Neural crest cell (in vitro differentiated cells): ENCODE measurements around the gene SUCLG2. TPM values are rescaled to one million over a fixed set of nuclear protein-coding genes. Genes with fewer than 3 reads are reported as not detected.

Source experiments
- DNase-seq: peaks from one replicate; pipeline ENCODE4 v3.0.0; 2021; ENCODE audit warnings: low read depth, mixed read lengths, low spot score
- H3K27ac Mint-ChIP-seq: one replicate; pipeline ENCODE4 v1.8.0; 2021; ENCODE audit warnings: mild to moderate bottlenecking, mixed read lengths; ENCODE audit not compliant: unreplicated experiment
- H3K27me3 Mint-ChIP-seq: 2 replicates; pipeline ENCODE4 v1.8.0; 2021; ENCODE audit warnings: low read depth, mild to moderate bottlenecking, mixed read lengths
- H3K36me3 Mint-ChIP-seq: 2 replicates; pipeline ENCODE4 v1.8.0; 2021; ENCODE audit warnings: low read depth, mild to moderate bottlenecking, mixed read lengths
- H3K4me1 Mint-ChIP-seq: 2 replicates; pipeline ENCODE4 v1.8.0; 2021; ENCODE audit warnings: mixed read lengths
- H3K4me3 Mint-ChIP-seq: one replicate; pipeline ENCODE4 v1.8.0; 2021; ENCODE audit warnings: mild to moderate bottlenecking, mixed read lengths
- H3K9me3 Mint-ChIP-seq: 2 replicates; pipeline ENCODE4 v1.8.0; 2021; ENCODE audit warnings: mixed read lengths
- CTCF ChIP-seq: fragments of 200-600 bp; sonication (generic); conservative IDR thresholded peaks from 2 replicates; pipeline ENCODE4 v1.5.0; 2021; ENCODE audit warnings: antibody characterized with exemption, mild to moderate bottlenecking
- total RNA-seq: library from RNA; stranded (reverse); gene quantifications from 2 replicates; pipeline ENCODE4 v1.2.1, GENCODE V29; 2021

The SUCLG2 gene
- total RNA-seq, 1 donor from 2014 or later = 36.4 TPM

DNA sequence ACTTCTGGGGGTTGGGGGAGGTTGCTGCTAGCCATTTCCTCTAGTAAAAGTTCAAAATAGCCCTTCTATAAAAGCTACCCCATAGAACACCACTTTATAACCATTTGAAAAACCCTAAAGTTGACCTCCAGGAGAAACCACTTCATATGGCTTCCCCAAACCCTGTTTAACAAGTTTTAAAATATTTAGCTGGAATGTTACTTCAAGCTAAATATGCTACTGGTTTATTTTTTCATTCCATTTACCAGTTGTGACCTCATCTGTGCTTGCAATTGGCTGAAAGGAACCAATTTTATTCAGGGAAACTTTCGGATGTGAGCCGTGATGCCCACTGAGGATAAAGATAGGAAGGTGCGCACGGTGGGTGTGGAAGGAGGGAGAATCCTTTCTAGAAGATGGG, 221.3 kb downstream of the SUCLG2 start:
- Mint-ChIP-seq H3K27me3 (no peaks in the 10 kb centered on the region), H3K9me3 (peaks cover 14% of the 10 kb centered on the region), H3K36me3 (peaks cover 26% of the 10 kb centered on the region), H3K27ac (no peak overlapping the region), H3K4me3 (no peak overlapping the region), H3K4me1 (peaks cover 9% of the 10 kb centered on the region)
- no peak for TF ChIP-seq CTCF
- no peak for DNase-seq

GRCh38 chr3:67431887-67432286, 222.5 kb downstream of the SUCLG2 start:
- no peaks in the 10 kb centered on the region for H3K27me3 Mint-ChIP-seq
- H3K4me1 Mint-ChIP-seq = peaks cover 9% of the 10 kb centered on the region
- TF ChIP-seq CTCF = no peak
- peaks cover 26% of the 10 kb centered on the region for H3K36me3 Mint-ChIP-seq
- H3K27ac Mint-ChIP-seq = no peak overlapping the region
- no peak for DNase-seq
- H3K9me3 Mint-ChIP-seq = peaks cover 14% of the 10 kb centered on the region
- no peak overlapping the region for H3K4me3 Mint-ChIP-seq

GRCh38 chr3:67423722-67424121, 230.7 kb downstream of the SUCLG2 start:
- no peak for TF ChIP-seq CTCF
- Mint-ChIP-seq H3K27me3 (no peaks in the 10 kb centered on the region), H3K9me3 (peaks cover 12% of the 10 kb centered on the region), H3K4me3 (no peak overlapping the region), H3K4me1 (no peaks in the 10 kb centered on the region), H3K36me3 (peaks cover 26% of the 10 kb centered on the region), H3K27ac (no peak overlapping the region)
- DNase-seq = no peak

DNA sequence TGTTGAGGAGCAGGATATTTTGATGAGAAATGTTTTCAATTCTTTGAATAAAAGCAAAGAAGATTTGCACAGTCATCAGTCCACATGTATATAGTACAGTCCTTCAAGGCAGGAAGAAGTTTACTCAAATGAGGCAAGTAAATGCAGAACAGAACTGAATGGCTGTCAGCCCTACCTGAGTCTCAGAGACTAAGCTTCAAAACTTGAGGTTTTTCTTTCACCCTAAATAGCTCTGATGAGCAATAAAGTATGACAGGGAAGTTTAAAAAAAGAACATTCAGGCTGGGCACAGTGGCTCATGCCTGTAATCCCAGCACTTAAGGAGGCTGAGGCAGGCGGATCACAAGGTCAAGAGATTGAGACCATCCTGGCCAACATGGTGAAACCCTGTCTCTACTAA, 232.5 kb downstream of the SUCLG2 start:
- Mint-ChIP-seq H3K4me3 (no peak overlapping the region), H3K4me1 (no peaks in the 10 kb centered on the region), H3K27ac (no peak overlapping the region), H3K27me3 (no peaks in the 10 kb centered on the region), H3K9me3 (peaks cover 9% of the 10 kb centered on the region), H3K36me3 (peaks cover 19% of the 10 kb centered on the region)
- no peak for DNase-seq
- TF ChIP-seq CTCF = no peak

- Mint-ChIP-seq H3K9me3 (peaks cover 11% of the 10 kb centered on the region), H3K4me3 (no peak overlapping the region), H3K27me3 (no peaks in the 10 kb centered on the region), H3K4me1 (no peaks in the 10 kb centered on the region), H3K36me3 (peaks cover 21% of the 10 kb centered on the region), H3K27ac (no peak overlapping the region)
- DNase-seq = no peak
- TF ChIP-seq CTCF = no peak
Observed at GRCh38 chr3:67419779-67420178, 234.6 kb downstream of the SUCLG2 start.

DNA sequence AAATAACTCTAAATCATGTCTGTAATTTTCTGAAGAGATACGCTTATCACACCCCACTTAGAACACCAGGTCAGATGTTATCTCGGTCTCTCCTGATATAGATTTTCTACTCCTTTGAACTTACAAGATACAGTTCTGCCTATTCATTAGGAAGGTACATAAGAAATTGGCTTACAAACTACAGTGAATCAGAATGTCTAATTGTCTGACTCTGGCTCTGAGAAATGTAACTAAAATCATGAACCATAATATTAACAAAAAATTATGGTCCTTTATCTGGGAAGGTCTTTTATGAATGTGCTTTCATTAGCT, 235.2 kb downstream of the SUCLG2 start:
- H3K4me1 Mint-ChIP-seq = no peaks in the 10 kb centered on the region
- peaks cover 21% of the 10 kb centered on the region for H3K36me3 Mint-ChIP-seq
- no peak for TF ChIP-seq CTCF
- no peak overlapping the region for H3K27ac Mint-ChIP-seq
- no peaks in the 10 kb centered on the region for H3K27me3 Mint-ChIP-seq
- H3K4me3 Mint-ChIP-seq = no peak overlapping the region
- peaks cover 11% of the 10 kb centered on the region for H3K9me3 Mint-ChIP-seq
- no peak for DNase-seq
